ENCODE results near the gene PPP1R13B.

The PPP1R13B gene

DNA sequence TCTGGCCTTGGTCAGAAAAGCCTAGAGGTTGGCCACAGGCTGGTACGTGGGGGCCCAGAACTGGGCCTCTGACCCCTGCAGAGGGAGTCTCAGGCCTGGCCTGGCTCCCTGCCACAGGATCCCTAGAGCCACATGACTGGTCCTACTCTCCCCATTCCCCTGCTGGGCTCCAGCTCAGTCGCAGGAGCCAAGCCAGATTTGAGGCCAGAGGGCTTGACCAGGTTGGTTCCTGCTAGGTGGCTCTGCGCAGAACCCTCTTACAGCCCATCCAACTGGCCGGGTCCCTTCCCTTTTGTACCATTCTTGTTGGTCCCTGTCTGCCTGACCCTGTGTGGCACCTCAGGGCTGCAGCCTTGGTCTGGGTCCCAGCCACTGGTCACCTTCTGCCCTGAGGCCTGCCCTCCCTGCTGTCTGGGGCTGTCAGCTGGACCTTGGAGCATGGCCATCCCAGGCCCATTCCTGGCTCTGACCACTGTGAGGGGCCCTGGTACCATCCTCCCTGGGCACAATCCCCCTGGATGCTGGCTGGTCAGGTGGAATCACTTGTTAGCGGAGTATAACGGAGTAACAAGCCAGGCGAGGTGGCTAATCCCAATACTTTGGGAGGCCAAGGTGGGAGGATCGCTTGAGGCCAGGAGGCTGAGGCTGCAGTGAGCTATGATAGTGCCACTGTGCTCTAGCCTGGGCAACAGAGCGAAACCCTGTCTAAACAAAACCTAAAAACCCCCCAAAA is 22.9 kb upstream of the PPP1R13B start:
- Mint-ChIP-seq H3K4me3 (no peak overlapping the region), H3K27me3 (no peaks in the 10 kb centered on the region), H3K27ac (no peak overlapping the region), H3K4me1 (ENCODE audit: low read depth) (peaks cover 19% of the 10 kb centered on the region), H3K9me3 (ENCODE audit: low read depth) (no peaks in the 10 kb centered on the region), H3K36me3 (no peaks in the 10 kb centered on the region)

GRCh38 chr14:103869406-103870143 is 22.2 kb upstream of the PPP1R13B start:
- Mint-ChIP-seq H3K36me3 (no peaks in the 10 kb centered on the region), H3K27ac (no peak overlapping the region), H3K9me3 (ENCODE audit: low read depth) (no peaks in the 10 kb centered on the region), H3K4me3 (no peak overlapping the region), H3K27me3 (no peaks in the 10 kb centered on the region), H3K4me1 (ENCODE audit: low read depth) (peaks cover 13% of the 10 kb centered on the region)

DNA sequence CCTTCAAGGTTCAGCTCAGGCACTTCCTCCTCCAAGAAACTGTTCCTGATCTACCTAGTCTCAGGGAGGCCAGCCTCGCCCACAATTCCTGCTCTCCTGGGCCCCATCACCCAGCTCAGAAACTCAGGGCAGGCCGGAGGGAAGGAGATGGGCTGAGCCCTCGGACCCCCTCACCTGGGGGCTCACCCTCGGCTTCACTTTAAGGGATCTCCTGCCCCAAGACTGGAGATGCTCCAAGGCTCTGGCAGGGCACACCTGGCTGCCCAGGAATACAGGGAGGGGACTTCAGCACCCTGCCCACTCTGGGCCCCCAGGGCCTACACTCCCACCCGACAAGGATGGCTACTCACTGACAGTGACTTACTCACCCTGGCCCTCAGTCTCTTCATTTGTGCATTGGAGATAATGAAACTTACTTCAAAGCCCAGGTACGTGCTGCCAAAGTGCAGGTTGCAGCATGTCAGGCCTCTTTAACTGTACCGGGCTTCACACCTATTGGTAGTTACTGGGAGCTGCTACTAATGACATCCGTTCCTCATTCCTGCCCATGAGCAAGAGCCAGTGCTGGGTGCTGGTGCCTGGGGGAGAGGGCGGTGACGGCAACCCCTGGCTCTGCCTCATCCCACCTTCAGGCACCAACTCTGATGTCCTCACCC is 21.0 kb upstream of the PPP1R13B start:
- Mint-ChIP-seq H3K4me3 (no peak overlapping the region), H3K27me3 (peaks cover 2% of the 10 kb centered on the region), H3K4me1 (ENCODE audit: low read depth) (peaks cover 8% of the 10 kb centered on the region), H3K9me3 (ENCODE audit: low read depth) (no peaks in the 10 kb centered on the region), H3K36me3 (no peaks in the 10 kb centered on the region), H3K27ac (no peak overlapping the region)

GRCh38 chr14:103867523-103867953 is 20.2 kb upstream of the PPP1R13B start:
- Mint-ChIP-seq H3K27me3 (peaks cover 2% of the 10 kb centered on the region), H3K36me3 (no peaks in the 10 kb centered on the region), H3K27ac (no peak overlapping the region), H3K4me1 (ENCODE audit: low read depth) (peaks cover 5% of the 10 kb centered on the region), H3K4me3 (no peak overlapping the region), H3K9me3 (ENCODE audit: low read depth) (no peaks in the 10 kb centered on the region)

DNA sequence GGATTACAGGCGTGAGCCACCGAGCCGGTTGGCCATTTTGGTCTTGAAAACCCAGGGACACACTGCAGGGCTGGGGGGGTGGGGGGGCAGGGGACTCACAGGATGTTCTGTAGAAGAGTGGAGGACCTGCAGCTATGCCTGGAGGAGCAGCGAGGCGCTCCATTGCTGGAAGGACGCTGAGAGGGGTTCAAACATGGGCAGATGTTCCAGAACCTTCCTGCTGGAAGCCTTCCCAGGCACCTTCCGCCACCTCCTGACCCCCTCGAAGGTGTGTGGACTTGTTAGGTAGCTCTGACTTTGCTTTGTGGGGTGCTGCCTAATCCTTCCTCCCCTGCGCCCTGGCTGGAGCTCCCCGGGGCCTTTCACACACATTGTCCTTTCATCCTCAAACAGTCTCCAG is 19.6 kb upstream of the PPP1R13B start:
- Mint-ChIP-seq H3K9me3 (ENCODE audit: low read depth) (no peaks in the 10 kb centered on the region), H3K4me3 (no peak overlapping the region), H3K27me3 (peaks cover 2% of the 10 kb centered on the region), H3K27ac (no peak overlapping the region), H3K4me1 (ENCODE audit: low read depth) (peaks cover 1% of the 10 kb centered on the region), H3K36me3 (no peaks in the 10 kb centered on the region)

DNA sequence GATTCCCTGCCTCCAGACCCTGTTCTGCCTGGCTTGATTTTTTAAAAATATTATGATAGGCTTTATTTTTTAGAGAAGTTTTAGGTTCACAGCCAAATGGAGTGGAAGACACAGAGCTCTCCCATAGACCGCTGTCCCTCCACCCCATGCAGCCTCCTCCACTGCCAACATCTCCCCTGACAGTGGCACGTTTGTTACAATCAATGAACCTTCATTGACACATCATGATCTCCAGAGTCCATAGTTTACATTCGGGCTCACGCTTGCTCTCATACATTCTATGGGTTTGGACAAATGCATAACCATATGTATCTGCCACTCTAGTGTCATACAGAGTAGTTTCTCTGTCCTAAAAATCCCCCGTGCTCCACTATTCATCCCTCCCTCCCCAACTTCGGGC is 15.9 kb upstream of the PPP1R13B start:
- H3K4me1 Mint-ChIP-seq (ENCODE audit: low read depth): no peaks in the 10 kb centered on the region
- H3K9me3 Mint-ChIP-seq (ENCODE audit: low read depth): no peaks in the 10 kb centered on the region
- H3K27me3 Mint-ChIP-seq: peaks cover 2% of the 10 kb centered on the region
- no peak overlapping the region for H3K27ac Mint-ChIP-seq
- H3K4me3 Mint-ChIP-seq: no peak overlapping the region
- no peaks in the 10 kb centered on the region for H3K36me3 Mint-ChIP-seq

DNA sequence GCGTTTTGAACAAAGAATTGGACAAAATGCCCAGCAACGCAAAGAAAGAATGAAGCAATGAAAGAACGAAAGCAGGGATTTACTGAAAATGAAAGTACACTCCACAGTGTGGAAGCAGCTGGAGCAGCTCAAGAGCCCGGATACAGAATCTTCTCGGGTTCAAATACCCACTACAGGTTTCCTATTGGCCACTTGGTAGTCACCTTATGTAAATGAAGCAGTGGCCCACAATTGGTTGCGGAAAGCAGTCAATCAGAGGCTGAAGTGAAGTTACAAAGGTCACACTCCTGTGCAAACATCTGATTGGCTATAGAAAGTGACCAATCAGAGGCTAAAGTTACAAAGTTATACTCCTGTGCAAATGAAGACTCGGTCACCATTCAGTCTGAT is 15.0 kb upstream of the PPP1R13B start:
- H3K27ac Mint-ChIP-seq: no peak overlapping the region
- no peaks in the 10 kb centered on the region for H3K9me3 Mint-ChIP-seq (ENCODE audit: low read depth)
- no peak overlapping the region for H3K4me3 Mint-ChIP-seq
- H3K36me3 Mint-ChIP-seq: no peaks in the 10 kb centered on the region
- H3K27me3 Mint-ChIP-seq: peaks cover 2% of the 10 kb centered on the region
- no peaks in the 10 kb centered on the region for H3K4me1 Mint-ChIP-seq (ENCODE audit: low read depth)

- peaks cover 2% of the 10 kb centered on the region for H3K27me3 Mint-ChIP-seq
- no peaks in the 10 kb centered on the region for H3K36me3 Mint-ChIP-seq
- no peak overlapping the region for H3K27ac Mint-ChIP-seq
- no peaks in the 10 kb centered on the region for H3K4me1 Mint-ChIP-seq (ENCODE audit: low read depth)
- H3K4me3 Mint-ChIP-seq: no peak overlapping the region
- H3K9me3 Mint-ChIP-seq (ENCODE audit: low read depth): no peaks in the 10 kb centered on the region
Measured at GRCh38 chr14:103861413-103862392, 14.3 kb upstream of the PPP1R13B start.

GRCh38 chr14:103859416-103860202 is 12.2 kb upstream of the PPP1R13B start:
- H3K4me1 Mint-ChIP-seq (ENCODE audit: low read depth): peaks cover 3% of the 10 kb centered on the region
- no peaks in the 10 kb centered on the region for H3K36me3 Mint-ChIP-seq
- H3K27ac Mint-ChIP-seq: no peak overlapping the region
- H3K9me3 Mint-ChIP-seq (ENCODE audit: low read depth): no peaks in the 10 kb centered on the region
- no peak overlapping the region for H3K4me3 Mint-ChIP-seq
- H3K27me3 Mint-ChIP-seq: peaks cover 2% of the 10 kb centered on the region

DNA sequence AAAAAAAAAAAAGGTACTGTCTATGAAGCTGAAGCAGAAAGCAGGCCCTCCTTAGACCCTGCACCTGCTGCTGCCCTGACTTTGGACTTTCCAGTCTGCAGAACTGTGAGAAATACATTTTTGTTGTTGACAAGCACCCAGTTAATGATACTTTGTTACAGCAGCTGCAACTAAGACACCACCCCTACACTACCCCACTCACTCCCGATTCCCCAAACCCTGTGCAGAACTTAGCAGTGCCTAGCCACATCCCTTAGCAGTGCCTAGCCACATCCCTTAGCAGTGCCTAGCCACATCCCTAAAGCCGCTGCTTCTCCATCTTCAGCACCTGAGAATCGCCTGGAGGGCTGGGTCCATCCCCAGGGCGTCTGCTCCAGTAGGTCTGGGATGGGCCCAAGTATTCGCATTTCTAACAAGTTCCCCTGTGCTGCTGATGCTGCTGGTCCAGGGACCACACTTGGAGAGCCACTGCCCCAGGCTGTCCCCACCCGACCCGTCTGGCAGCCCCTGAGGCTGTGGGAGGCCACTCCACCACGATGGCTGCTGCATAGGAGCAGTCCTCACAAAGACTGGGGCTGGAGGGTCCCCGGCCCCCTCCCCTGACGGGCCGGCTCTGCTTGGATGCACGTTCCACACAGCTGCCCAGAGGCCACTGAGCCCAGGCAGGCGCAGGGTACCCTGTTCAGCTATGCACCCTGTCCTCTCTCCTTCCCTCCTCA is 10.8 kb upstream of the PPP1R13B start:
- no peak overlapping the region for H3K4me3 Mint-ChIP-seq
- no peak overlapping the region for H3K27ac Mint-ChIP-seq
- H3K4me1 Mint-ChIP-seq (ENCODE audit: low read depth): peaks cover 7% of the 10 kb centered on the region
- H3K9me3 Mint-ChIP-seq (ENCODE audit: low read depth): no peaks in the 10 kb centered on the region
- no peaks in the 10 kb centered on the region for H3K27me3 Mint-ChIP-seq
- H3K36me3 Mint-ChIP-seq: no peaks in the 10 kb centered on the region

DNA sequence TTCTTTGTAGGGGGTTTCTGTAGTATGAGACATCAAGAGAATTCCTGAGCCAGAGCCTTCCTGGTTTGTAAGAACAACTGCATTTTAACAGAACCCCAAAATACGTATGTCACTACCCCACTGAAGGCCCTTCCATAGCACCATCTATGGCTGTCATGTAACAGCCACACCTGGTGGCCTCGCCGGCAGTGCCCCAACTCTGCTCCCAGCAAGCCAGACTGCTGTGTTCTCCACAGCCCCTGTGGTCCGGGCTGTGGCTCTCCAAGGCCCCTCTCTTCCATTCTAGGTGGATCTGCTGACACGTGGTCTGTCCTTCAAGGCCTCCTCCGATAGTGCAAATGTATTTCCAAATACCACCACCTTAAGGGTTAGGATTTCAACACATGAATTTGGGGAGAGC is 9.9 kb upstream of the PPP1R13B start:
- Mint-ChIP-seq H3K9me3 (ENCODE audit: low read depth) (no peaks in the 10 kb centered on the region), H3K36me3 (no peaks in the 10 kb centered on the region), H3K27ac (no peak overlapping the region), H3K4me3 (no peak overlapping the region), H3K4me1 (ENCODE audit: low read depth) (peaks cover 7% of the 10 kb centered on the region), H3K27me3 (no peaks in the 10 kb centered on the region)

GRCh38 chr14:103856607-103857006 is 9.2 kb upstream of the PPP1R13B start:
- Mint-ChIP-seq H3K9me3 (ENCODE audit: low read depth) (no peaks in the 10 kb centered on the region), H3K36me3 (no peaks in the 10 kb centered on the region), H3K27me3 (no peaks in the 10 kb centered on the region), H3K27ac (no peak overlapping the region), H3K4me1 (ENCODE audit: low read depth) (peaks cover 7% of the 10 kb centered on the region), H3K4me3 (no peak overlapping the region)

DNA sequence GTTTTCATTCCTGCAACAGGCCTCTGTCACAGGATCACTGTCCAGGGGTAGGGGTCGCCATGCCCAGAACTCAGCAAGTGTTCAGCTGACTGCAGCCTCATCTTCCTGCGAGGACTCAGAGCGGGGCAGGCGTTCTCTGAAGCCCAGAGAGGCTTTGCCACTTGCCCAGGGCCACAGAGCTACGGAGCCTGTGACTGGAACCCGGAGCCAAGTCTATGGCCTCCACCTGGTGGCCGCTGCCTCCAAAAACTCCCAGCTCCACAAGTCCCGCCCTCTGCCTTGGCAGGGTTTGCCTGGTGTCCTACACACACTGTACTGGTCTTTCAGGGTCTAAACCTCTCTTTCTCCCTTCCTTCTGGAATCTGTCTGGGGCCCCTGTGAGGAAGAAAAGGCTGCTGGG is 8.7 kb upstream of the PPP1R13B start:
- no peaks in the 10 kb centered on the region for H3K27me3 Mint-ChIP-seq
- H3K4me3 Mint-ChIP-seq: no peak overlapping the region
- no peaks in the 10 kb centered on the region for H3K36me3 Mint-ChIP-seq
- no peak overlapping the region for H3K27ac Mint-ChIP-seq
- no peaks in the 10 kb centered on the region for H3K9me3 Mint-ChIP-seq (ENCODE audit: low read depth)
- peaks cover 7% of the 10 kb centered on the region for H3K4me1 Mint-ChIP-seq (ENCODE audit: low read depth)

Data from activated naive CD8-positive, alpha-beta T cell (primary cell).